Caco-2 (cell line): ENCODE results near the gene ERCC8. TPM values are rescaled to one million over a fixed set of nuclear protein-coding genes. Genes with fewer than 3 reads are reported as not detected.
A peak's percentile ranks its signal among the peaks of the same experiment; 100 is the strongest.

Source experiments
- BruUV-seq: library from RNA; stranded (reverse); fragments of 400-500 nt; replicated peaks from 2 replicates; lab custom pipeline; 2021; lab: Mats Ljungman, UMichigan
- CTCF ChIA-PET: fragments of 300-600 bp; sonication (Branson Sonifier 250); formaldehyde crosslinking; loops from one replicate; lab custom pipeline; 2022; ENCODE audit warnings: antibody characterized with exemption; lab: Charles Lee
- POLR2A ChIA-PET: fragments of 300-600 bp; sonication (Branson Sonifier 250); formaldehyde crosslinking; loops from one replicate; lab custom pipeline; 2022; ENCODE audit warnings: antibody characterized with exemption; lab: Charles Lee
- DNase-seq, 2 experiments: peaks; one replicate each; pipeline versions ENCODE4 v3.0.0 to v3.0.0-alpha.2; 2020 to 2022
- H3K27me3 ChIP-seq: replicated peaks from 2 replicates; pipeline ENCODE4 v1.6.0; 2011; ENCODE audit warnings: low read length; ENCODE audit not compliant: control insufficient read depth, insufficient read depth
- H3K36me3 ChIP-seq: 2 replicates; pipeline ENCODE4 v1.5.1; 2011; ENCODE audit warnings: low read length; ENCODE audit not compliant: control insufficient read depth, insufficient read depth
- H3K4me1 ChIP-seq: fragments of 250-450 bp; sonication (Bioruptor Pico); 2 replicates; pipeline ENCODE4 v1.5.1; 2020; ENCODE audit warnings: mild to moderate bottlenecking
- H3K4me3 ChIP-seq: 2 replicates; pipeline ENCODE4 v1.5.1; 2011; ENCODE audit warnings: low read depth, mild to moderate bottlenecking, control low read depth, low read length
- H3K9me3 ChIP-seq: fragments of 250-450 bp; sonication (Bioruptor Pico); 2 replicates; pipeline ENCODE4 v1.5.1; 2020; ENCODE audit warnings: mild to moderate bottlenecking, moderate library complexity
- H3K27ac Mint-ChIP-seq: one replicate; pipeline ENCODE4 v1.8.0; 2022; ENCODE audit warnings: mixed read lengths; ENCODE audit not compliant: unreplicated experiment
- H3K27me3 Mint-ChIP-seq: one replicate; pipeline ENCODE4 v1.8.0; 2022; ENCODE audit warnings: mixed read lengths; ENCODE audit not compliant: insufficient read depth, unreplicated experiment
- H3K36me3 Mint-ChIP-seq: one replicate; pipeline ENCODE4 v1.8.0; 2022; ENCODE audit warnings: mild to moderate bottlenecking, mixed read lengths; ENCODE audit not compliant: insufficient read depth, unreplicated experiment
- H3K4me1 Mint-ChIP-seq: one replicate; pipeline ENCODE4 v1.8.0; 2022; ENCODE audit warnings: low read depth, mixed read lengths; ENCODE audit not compliant: unreplicated experiment
- H3K4me3 Mint-ChIP-seq: one replicate; pipeline ENCODE4 v1.8.0; 2022; ENCODE audit warnings: mild to moderate bottlenecking, moderate library complexity, mixed read lengths; ENCODE audit not compliant: unreplicated experiment
- H3K9me3 Mint-ChIP-seq: one replicate; pipeline ENCODE4 v1.8.0; 2022; ENCODE audit warnings: mixed read lengths; ENCODE audit not compliant: unreplicated experiment
- CTCF ChIP-seq, 2 experiments: fragments of 200-600 bp in 1 of 2; IDR thresholded peaks; 1 replicate in 1 of 2; 2 replicates in 1 of 2; pipeline versions ENCODE4 v1.5.1 to v1.8.0; 2011 to 2022; ENCODE audit warnings: antibody characterized with exemption in 1 of 2, control low read depth in 1 of 2, inconsistent platforms in 1 of 2, low read depth in 1 of 2, low read length in 1 of 2, mild to moderate bottlenecking in 1 of 2, moderate library complexity in 1 of 2; ENCODE audit not compliant: insufficient read depth in 1 of 2, severe bottlenecking in 1 of 2, unreplicated experiment in 1 of 2
- intact Hi-C: fragments of 100-400 bp; cut with micrococcal nuclease; formaldehyde crosslinking; loops from one replicate; pipeline ENCODE4 v1.10.0; 2022; ENCODE audit not compliant: unreplicated experiment
- total RNA-seq: library from RNA; stranded (reverse); gene quantifications from 2 replicates; pipeline ENCODE4 v1.2.3, GENCODE V29; 2022

The ERCC8 gene
- total RNA-seq, 1 experiment from 2014 or later, result 19.8 TPM

GRCh38 chr5:60842871-60843385, 101.9 kb downstream of the ERCC8 start:
- no TSS peak for BruUV-seq
- peaks cover 11% of the 10 kb centered on the region for H3K36me3 Mint-ChIP-seq
- intact Hi-C loops, result loop anchor here (1.0 to 10.0 kb wide), 4 partner anchors 33 to 166 kb away; no protein-coding TSS in a partner anchor
- no peaks in the 10 kb centered on the region for H3K9me3 Mint-ChIP-seq
- peak overlapping the region; percentile 86 for H3K27ac Mint-ChIP-seq
- ChIA-PET POLR2A (interaction anchor here (2.2 kb wide), 1 partner anchor 143 kb away, joined by 23 read pairs; the partner anchor contains the start of gene DEPDC1B), CTCF (interaction anchor here (1.0 kb wide), 1 partner anchor 48 kb away, joined by 3 read pairs; no protein-coding TSS in a partner anchor)
- H3K27me3 ChIP-seq, result 0 out of 2 replicates have a peak, but pooled peaks cover 2% of the 10 kb centered on the region
- TF ChIP-seq CTCF (IDR thresholded peaks at IDR 0.05; ENCODE audit: insufficient read depth in 1 of 2, low read depth in 1 of 2, low read length in 1 of 2, severe bottlenecking in 1 of 2, unreplicated experiment in 1 of 2), result no peak
- no peaks in the 10 kb centered on the region for H3K27me3 Mint-ChIP-seq
- peak overlapping the region; percentile 97 for H3K4me3 ChIP-seq
- peaks cover 12% of the 10 kb centered on the region for H3K4me1 ChIP-seq
- no peaks in the 10 kb centered on the region for H3K36me3 ChIP-seq
- peak in 1 of 2 experiments; percentile 42 for DNase-seq
- peaks cover 38% of the 10 kb centered on the region for H3K4me1 Mint-ChIP-seq
- H3K9me3 ChIP-seq, result no peaks in the 10 kb centered on the region
- H3K4me3 Mint-ChIP-seq, result peak overlapping the region; percentile 96

GRCh38 chr5:60841361-60841760, 103.5 kb downstream of the ERCC8 start:
- H3K36me3 ChIP-seq, result no peaks in the 10 kb centered on the region
- Mint-ChIP-seq H3K4me3 (no peak overlapping the region), H3K4me1 (peaks cover 43% of the 10 kb centered on the region), H3K36me3 (peaks cover 11% of the 10 kb centered on the region), H3K27ac (no peak overlapping the region), H3K27me3 (no peaks in the 10 kb centered on the region), H3K9me3 (no peaks in the 10 kb centered on the region)
- no peak for TF ChIP-seq CTCF (IDR thresholded peaks at IDR 0.05; ENCODE audit: insufficient read depth in 1 of 2, low read depth in 1 of 2, low read length in 1 of 2, severe bottlenecking in 1 of 2, unreplicated experiment in 1 of 2)
- intact Hi-C loops, result loop anchor here (5.0 to 10.0 kb wide), 2 partner anchors 53 to 101 kb away; no protein-coding TSS in a partner anchor
- CTCF ChIA-PET, result no interaction called here
- DNase-seq, result no peak
- no peak overlapping the region for H3K4me3 ChIP-seq
- TSS peak; percentile 36 for BruUV-seq
- H3K27me3 ChIP-seq, result 0 out of 2 replicates have a peak, but pooled peaks cover 2% of the 10 kb centered on the region
- peaks cover 23% of the 10 kb centered on the region for H3K4me1 ChIP-seq
- POLR2A ChIA-PET, result no interaction called here
- no peaks in the 10 kb centered on the region for H3K9me3 ChIP-seq

- intact Hi-C loops, result loop anchor here (2.0 kb wide), 1 partner anchor 25 kb away; no protein-coding TSS in a partner anchor
- CTCF ChIA-PET, result no interaction called here
Measured at GRCh38 chr5:60836131-60836530, 108.7 kb downstream of the ERCC8 start.

More at GRCh38 chr5:60836131-60836530, 108.7 kb downstream of the ERCC8 start:
- Mint-ChIP-seq H3K27me3 (no peaks in the 10 kb centered on the region), H3K27ac (no peak overlapping the region), H3K4me1 (peaks cover 26% of the 10 kb centered on the region), H3K4me3 (no peak overlapping the region), H3K36me3 (peaks cover 9% of the 10 kb centered on the region), H3K9me3 (no peaks in the 10 kb centered on the region)
- Histone ChIP-seq H3K36me3 (no peaks in the 10 kb centered on the region; the same call in 1 of the 2 replicates), H3K4me3 (no peak overlapping the region), H3K9me3 (no peaks in the 10 kb centered on the region), H3K4me1 (peaks cover 30% of the 10 kb centered on the region), H3K27me3 (no peaks in the 10 kb centered on the region)
- no peak for TF ChIP-seq CTCF (IDR thresholded peaks at IDR 0.05; ENCODE audit: insufficient read depth in 1 of 2, low read depth in 1 of 2, low read length in 1 of 2, severe bottlenecking in 1 of 2, unreplicated experiment in 1 of 2)
- BruUV-seq, result no TSS peak
- no peak for DNase-seq
- POLR2A ChIA-PET, result no interaction called here
